ENCODE data around the gene AKAP8L. TPM values are rescaled to one million over a fixed set of nuclear protein-coding genes. Genes with fewer than 3 reads are reported as not detected.

The AKAP8L gene
- total RNA-seq, 2 donors from 2014 or later, result 190 to 237 TPM

GRCh38 chr19:15399635-15400034 lies 19.2 kb downstream of the AKAP8L start:
- Histone ChIP-seq H3K27me3 (ENCODE audit: control insufficient read depth, insufficient read depth, low read length, poor library complexity, severe bottlenecking) (no peaks in the 10 kb centered on the region), H3K9ac (ENCODE audit: extremely low read depth, low read length, poor library complexity, severe bottlenecking) (no peak overlapping the region), H3K36me3 (ENCODE audit: control insufficient read depth, insufficient read depth, low read length) (peaks cover 71% of the 10 kb centered on the region), H3K27ac (ENCODE audit: low read depth, low read length) (no peak overlapping the region), H3K4me1 (ENCODE audit: control insufficient read depth, insufficient read depth, low read length) (peaks cover 6% of the 10 kb centered on the region), H3K4me3 (ENCODE audit: low read length) (no peak overlapping the region), H3K9me3 (ENCODE audit: control insufficient read depth, low read length) (no peaks in the 10 kb centered on the region)
- H3K4me1 Mint-ChIP-seq, result peaks cover 5% of the 10 kb centered on the region
- WGBS, 2 experiments (ENCODE audit: insufficient coverage in 1 of 2, insufficient read length in 1 of 2), result 95 to 97% methylated on average over 11 to 14 of the region's 14 CpGs
- no peak overlapping the region for H3K27ac Mint-ChIP-seq
- H3K9me3 Mint-ChIP-seq, result no peaks in the 10 kb centered on the region
- H3K36me3 Mint-ChIP-seq (ENCODE audit: low read depth), result peaks cover 62% of the 10 kb centered on the region
- H3K27me3 Mint-ChIP-seq (ENCODE audit: insufficient read depth), result no peaks in the 10 kb centered on the region
- TF ChIP-seq, protein P1, sequence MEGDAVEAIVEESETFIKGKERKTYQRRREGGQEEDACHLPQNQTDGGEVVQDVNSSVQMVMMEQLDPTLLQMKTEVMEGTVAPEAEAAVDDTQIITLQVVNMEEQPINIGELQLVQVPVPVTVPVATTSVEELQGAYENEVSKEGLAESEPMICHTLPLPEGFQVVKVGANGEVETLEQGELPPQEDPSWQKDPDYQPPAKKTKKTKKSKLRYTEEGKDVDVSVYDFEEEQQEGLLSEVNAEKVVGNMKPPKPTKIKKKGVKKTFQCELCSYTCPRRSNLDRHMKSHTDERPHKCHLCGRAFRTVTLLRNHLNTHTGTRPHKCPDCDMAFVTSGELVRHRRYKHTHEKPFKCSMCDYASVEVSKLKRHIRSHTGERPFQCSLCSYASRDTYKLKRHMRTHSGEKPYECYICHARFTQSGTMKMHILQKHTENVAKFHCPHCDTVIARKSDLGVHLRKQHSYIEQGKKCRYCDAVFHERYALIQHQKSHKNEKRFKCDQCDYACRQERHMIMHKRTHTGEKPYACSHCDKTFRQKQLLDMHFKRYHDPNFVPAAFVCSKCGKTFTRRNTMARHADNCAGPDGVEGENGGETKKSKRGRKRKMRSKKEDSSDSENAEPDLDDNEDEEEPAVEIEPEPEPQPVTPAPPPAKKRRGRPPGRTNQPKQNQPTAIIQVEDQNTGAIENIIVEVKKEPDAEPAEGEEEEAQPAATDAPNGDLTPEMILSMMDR (conservative IDR thresholded peaks at IDR 0.05), result no peak
- DNase-seq, result peak; percentile 28
- H3K4me3 Mint-ChIP-seq, result no peak overlapping the region

DNA sequence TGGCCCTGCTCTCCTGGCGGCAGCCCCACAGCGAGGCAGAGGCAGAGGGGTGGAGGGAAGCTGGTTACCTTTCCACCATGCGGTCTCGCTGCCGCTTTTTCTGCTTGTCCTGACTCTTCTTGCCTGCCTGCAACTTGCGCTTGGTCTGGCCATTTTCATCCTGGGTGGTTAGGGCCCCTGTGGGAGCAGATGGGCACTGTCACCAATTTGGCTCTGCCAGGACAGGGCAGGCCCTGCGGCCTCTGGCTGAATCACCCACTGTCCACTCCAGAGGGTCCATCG lies 19.6 kb downstream of the AKAP8L start:
- Histone ChIP-seq H3K27ac (ENCODE audit: low read depth, low read length) (no peak overlapping the region), H3K9ac (ENCODE audit: extremely low read depth, low read length, poor library complexity, severe bottlenecking) (no peak overlapping the region), H3K4me3 (ENCODE audit: low read length) (no peak overlapping the region), H3K27me3 (ENCODE audit: control insufficient read depth, insufficient read depth, low read length, poor library complexity, severe bottlenecking) (no peaks in the 10 kb centered on the region), H3K9me3 (ENCODE audit: control insufficient read depth, low read length) (no peaks in the 10 kb centered on the region), H3K36me3 (ENCODE audit: control insufficient read depth, insufficient read depth, low read length) (peaks cover 75% of the 10 kb centered on the region), H3K4me1 (ENCODE audit: control insufficient read depth, insufficient read depth, low read length) (peaks cover 1% of the 10 kb centered on the region)
- Mint-ChIP-seq H3K36me3 (ENCODE audit: low read depth) (peaks cover 67% of the 10 kb centered on the region), H3K4me1 (peaks cover under 1% of the 10 kb centered on the region), H3K27ac (no peak overlapping the region), H3K27me3 (ENCODE audit: insufficient read depth) (no peaks in the 10 kb centered on the region), H3K4me3 (no peak overlapping the region), H3K9me3 (no peaks in the 10 kb centered on the region)
- 91 to 98% methylated on average over 6 to 8 of the region's 8 CpGs for WGBS, 2 experiments (ENCODE audit: insufficient coverage in 1 of 2, insufficient read length in 1 of 2)
- DNase-seq, result peak; percentile 28
- TF ChIP-seq, protein P1 (conservative IDR thresholded peaks at IDR 0.05), result no peak

GRCh38 chr19:15398501-15399233 lies 20.1 kb downstream of the AKAP8L start:
- no peak overlapping the region for H3K27ac Mint-ChIP-seq
- H3K4me1 Mint-ChIP-seq, result no peaks in the 10 kb centered on the region
- Histone ChIP-seq H3K27ac (ENCODE audit: low read depth, low read length) (no peak overlapping the region), H3K36me3 (ENCODE audit: control insufficient read depth, insufficient read depth, low read length) (peaks cover 75% of the 10 kb centered on the region), H3K9ac (ENCODE audit: extremely low read depth, low read length, poor library complexity, severe bottlenecking) (no peak overlapping the region), H3K27me3 (ENCODE audit: control insufficient read depth, insufficient read depth, low read length, poor library complexity, severe bottlenecking) (no peaks in the 10 kb centered on the region), H3K4me1 (ENCODE audit: control insufficient read depth, insufficient read depth, low read length) (no peaks in the 10 kb centered on the region), H3K4me3 (ENCODE audit: low read length) (no peak overlapping the region), H3K9me3 (ENCODE audit: control insufficient read depth, low read length) (no peaks in the 10 kb centered on the region)
- H3K4me3 Mint-ChIP-seq, result no peak overlapping the region
- TF ChIP-seq, protein P1 (conservative IDR thresholded peaks at IDR 0.05), result no peak
- WGBS, 2 experiments (ENCODE audit: insufficient coverage in 1 of 2, insufficient read length in 1 of 2), result 95 to 97% methylated on average over 34 to 50 of the region's 50 CpGs
- no peaks in the 10 kb centered on the region for H3K9me3 Mint-ChIP-seq
- DNase-seq, result peak; percentile 29
- H3K27me3 Mint-ChIP-seq (ENCODE audit: insufficient read depth), result no peaks in the 10 kb centered on the region
- peaks cover 72% of the 10 kb centered on the region for H3K36me3 Mint-ChIP-seq (ENCODE audit: low read depth)

Data from endodermal cell (in vitro differentiated cells).